HCT116 (cell line): ENCODE results near the gene IGFN1. TPM values are rescaled to one million over a fixed set of nuclear protein-coding genes. Genes with fewer than 3 reads are reported as not detected.

Experiments
- ATAC-seq: fragments of 200-7000 bp; cut with Tn5 transposase; 2 replicates; pipeline ENCODE4 v1.9.1; 2020; ENCODE audit warnings: mild to moderate bottlenecking, moderate library complexity
- BruUV-seq: library from RNA; stranded (reverse); fragments of 400-500 nt; replicated peaks from 2 replicates; lab custom pipeline; 2021; lab: Mats Ljungman, UMichigan
- CTCF ChIA-PET: fragments of 300-600 bp; sonication (Branson Sonifier 250); formaldehyde crosslinking; loops from one replicate; lab custom pipeline; 2021; ENCODE audit warnings: antibody characterized with exemption; lab: Charles Lee
- POLR2A ChIA-PET: fragments of 300-600, 350-600 bp; sonication (Branson Sonifier 250); formaldehyde crosslinking; loops from one replicate; lab custom pipeline; 2021; ENCODE audit warnings: antibody characterized with exemption; lab: Charles Lee
- RAD21 ChIA-PET, 2 experiments: fragments of 300-600 bp; sonication (Branson Sonifier 250); formaldehyde crosslinking; loops; one replicate each; lab custom pipeline; 2023; ENCODE audit warnings: low total read pairs in 2 of 2; ENCODE audit not compliant: uncharacterized antibody in 2 of 2, unreplicated experiment in 2 of 2, low non-redundant PET in 1 of 2; lab: Charles Lee
- DNase-seq: peaks from one replicate; pipeline ENCODE4 v3.0.0-alpha.2; 2010; ENCODE audit warnings: low read depth, low spot score
- H2AFZ ChIP-seq: fragments of 200-600 bp; shearing (Covaris generic), sonication (generic); 2 replicates; pipeline ENCODE4 v1.6.1; 2017; ENCODE audit warnings: low read depth, mixed run types, mixed read lengths, antibody characterized with exemption, low read length; ENCODE audit not compliant: poor library complexity, severe bottlenecking
- H3K27ac ChIP-seq: 2 replicates; pipeline ENCODE4 v1.5.1; 2012; ENCODE audit warnings: low read depth, low read length
- H3K27me3 ChIP-seq: fragments of 200-600 bp; sonication (generic); 2 replicates; pipeline ENCODE4 v1.6.1; 2016; ENCODE audit warnings: mixed run types, low read length, mixed read lengths; ENCODE audit not compliant: insufficient read depth
- H3K36me3 ChIP-seq, 2 experiments: fragments of 200-500 bp in 1 of 2; fragments of 200-600 bp in 1 of 2; sonication (Bioruptor generic) in 1 of 2; sonication (generic) in 1 of 2; 2 replicates each; pipeline versions ENCODE4 v1.5.1 to v1.6.1; 2014 to 2016; ENCODE audit warnings: low read length in 2 of 2, inconsistent platforms in 1 of 2, mixed read lengths in 1 of 2, mixed run types in 1 of 2; ENCODE audit not compliant: insufficient read depth in 2 of 2, control insufficient read depth in 1 of 2
- H3K4me1 ChIP-seq, 2 experiments: fragments of 200-600 bp in 1 of 2; sonication (generic) in 1 of 2; 2 replicates each; pipeline versions ENCODE4 v1.5.1 to v1.6.1; 2012 to 2017; ENCODE audit warnings: low read length in 2 of 2, inconsistent platforms in 1 of 2, mild to moderate bottlenecking in 1 of 2, mixed read lengths in 1 of 2, mixed run types in 1 of 2, moderate library complexity in 1 of 2; ENCODE audit not compliant: insufficient read depth in 2 of 2, control insufficient read depth in 1 of 2
- H3K4me2 ChIP-seq: fragments of 200-600 bp; sonication (generic); 2 replicates; pipeline ENCODE4 v1.6.1; 2017; ENCODE audit warnings: mixed run types, low read length, mixed read lengths
- H3K4me3 ChIP-seq, 2 experiments: fragments of 200-600 bp in 1 of 2; sonication (generic) in 1 of 2; replicated peaks in 1 of 2; 2 replicates each; pipeline ENCODE4 v1.5.1; 2011 to 2016; ENCODE audit warnings: low read length in 2 of 2, control low read depth in 1 of 2, low read depth in 1 of 2, mild to moderate bottlenecking in 1 of 2, mixed read lengths in 1 of 2, mixed run types in 1 of 2
- H3K79me2 ChIP-seq: fragments of 200-600 bp; sonication (generic); 2 replicates; pipeline ENCODE4 v1.6.1; 2017; ENCODE audit warnings: mild to moderate bottlenecking, mixed run types, low read length, moderate library complexity, mixed read lengths; ENCODE audit not compliant: insufficient read depth
- H3K9ac ChIP-seq: fragments of 200-600 bp; sonication (generic); 2 replicates; pipeline ENCODE4 v1.6.1; 2016; ENCODE audit warnings: low read length, mixed read lengths
- H3K9me2 ChIP-seq: fragments of 200-600 bp; sonication (generic), shearing (Covaris generic); 2 replicates; pipeline ENCODE4 v1.6.1; 2017; ENCODE audit warnings: mixed run types, mild to moderate bottlenecking, moderate library complexity; ENCODE audit not compliant: insufficient read depth
- H3K9me3 ChIP-seq, 2 experiments: fragments of 200-500 bp in 1 of 2; fragments of 200-600 bp in 1 of 2; sonication (Bioruptor generic) in 1 of 2; sonication (generic) in 1 of 2; 2 replicates each; pipeline ENCODE4 v1.6.1; 2014 to 2017; ENCODE audit warnings: low read length in 2 of 2, mixed read lengths in 2 of 2, inconsistent platforms in 1 of 2, low read depth in 1 of 2, mild to moderate bottlenecking in 1 of 2, mixed run types in 1 of 2, moderate library complexity in 1 of 2; ENCODE audit not compliant: control insufficient read depth in 1 of 2, insufficient read depth in 1 of 2
- H4K20me1 ChIP-seq: fragments of 200-600 bp; sonication (generic), shearing (Covaris generic); 2 replicates; pipeline ENCODE4 v1.6.1; 2017; ENCODE audit warnings: mixed run types, mild to moderate bottlenecking, moderate library complexity; ENCODE audit not compliant: insufficient read depth
- ATF3 ChIP-seq: IDR thresholded peaks from 2 replicates; pipeline ENCODE4 v1.6.1; 2012
- CTCF ChIP-seq, 3 experiments: fragments of 200-600 bp in 1 of 3; sonication (generic) in 1 of 3; IDR thresholded peaks in 2 of 3; conservative IDR thresholded peaks in 1 of 3; 2 replicates each; pipeline ENCODE4 v1.5.1; 2012 to 2017; ENCODE audit warnings: low read depth in 2 of 3, low read length in 2 of 3, antibody characterized with exemption in 1 of 3, borderline replicate concordance in 1 of 3, control low read depth in 1 of 3, mild to moderate bottlenecking in 1 of 3, mixed read lengths in 1 of 3, mixed run types in 1 of 3, moderate library complexity in 1 of 3; ENCODE audit not compliant: insufficient read depth in 1 of 3
- ELF1 ChIP-seq: IDR thresholded peaks from 2 replicates; pipeline ENCODE4 v1.6.1; 2012; ENCODE audit warnings: low read depth, borderline replicate concordance
- POLR2AphosphoS5 ChIP-seq: IDR thresholded peaks from 2 replicates; pipeline ENCODE4 v1.6.1; 2011; ENCODE audit warnings: mild to moderate bottlenecking, low read depth, low read length, moderate library complexity
- RAD21 ChIP-seq: IDR thresholded peaks from 2 replicates; pipeline ENCODE4 v1.6.1; 2012; ENCODE audit warnings: low read depth, mild to moderate bottlenecking
- REST ChIP-seq: IDR thresholded peaks from 2 replicates; pipeline ENCODE4 v1.6.1; 2012; ENCODE audit warnings: low read depth
- SP1 ChIP-seq: IDR thresholded peaks from 2 replicates; pipeline ENCODE4 v1.6.1; 2012; ENCODE audit warnings: low read depth
- ZBTB33 ChIP-seq: IDR thresholded peaks from 2 replicates; pipeline ENCODE4 v1.6.1; 2011; ENCODE audit warnings: mild to moderate bottlenecking, low read length, moderate library complexity; ENCODE audit not compliant: insufficient replicate concordance; ENCODE audit errors: extremely low read depth
- intact Hi-C: fragments of 100-400 bp; cut with micrococcal nuclease; formaldehyde crosslinking; loops from 2 replicates; pipeline ENCODE4 v1.10.0; 2022
- total RNA-seq: library from RNA; stranded (reverse); gene quantifications from one replicate; pipeline ENCODE4 v1.2.1, GENCODE V29; 2021; ENCODE audit not compliant: unreplicated experiment

The IGFN1 gene
- total RNA-seq, 1 experiment from 2014 or later = not detected

GRCh38 chr1:201184307-201185122 lies 6.1 kb upstream of the IGFN1 start:
- Histone ChIP-seq H3K9me3 (no peaks in the 10 kb centered on the region), H3K4me1 (peaks cover 4 to 10% of the 10 kb centered on the region in 2 experiments; a peak in 3 of 4 replicates), H3K9me2 (no peaks in the 10 kb centered on the region), H3K4me3 (no peak overlapping the region), H4K20me1 (no peaks in the 10 kb centered on the region)
- intact Hi-C loops = loop anchor here (1.0 kb wide), 1 partner anchor 35 kb away; no protein-coding TSS in a partner anchor
- DNase-seq = peak; percentile 54
- BruUV-seq = no TSS peak
- peak; percentile 100 for ATAC-seq
- TF ChIP-seq RAD21 (peak; percentile 76), ELF1 (no peak), POLR2AphosphoS5 (peak; percentile 27; the same call in 1 of the 2 replicates), CTCF (IDR thresholded peaks at IDR 0.05 in 2 of 3, conservative IDR thresholded peaks at IDR 0.05 in 1 of 3; ENCODE audit: borderline replicate concordance in 1 of 3, insufficient read depth in 1 of 3, low read depth in 2 of 3, low read length in 2 of 3) (peak; percentile 70 to 78 (median 74))
- TF ChIP-seq, all 23 proteins: peak for 3
- peak overlapping the region; percentile 38 for H3K4me2 ChIP-seq
- no peak overlapping the region for H3K9ac ChIP-seq
- no peaks in the 10 kb centered on the region for H3K36me3 ChIP-seq
- POLR2A ChIA-PET = no interaction called here
- RAD21 ChIA-PET = no interaction called here
- CTCF ChIA-PET = interaction anchor here (1.1 to 2.3 kb wide), 2 partner anchors 35 to 212 kb away, joined by 3 to 9 read pairs; no protein-coding TSS in a partner anchor
- no peaks in the 10 kb centered on the region for H3K79me2 ChIP-seq
- H2AFZ ChIP-seq = peak overlapping the region; percentile 95
- H3K27me3 ChIP-seq = peaks cover 10% of the 10 kb centered on the region; the same call in 1 of the 2 replicates
- H3K27ac ChIP-seq = no peak overlapping the region

GRCh38 chr1:201185123-201185453 lies 5.5 kb upstream of the IGFN1 start:
- ATAC-seq = peak; percentile 30
- no peak overlapping the region for H3K9ac ChIP-seq
- no peaks in the 10 kb centered on the region for H3K36me3 ChIP-seq
- H3K27me3 ChIP-seq = peaks cover 10% of the 10 kb centered on the region; the same call in 1 of the 2 replicates
- H3K9me2 ChIP-seq = no peaks in the 10 kb centered on the region
- peaks cover 4 to 10% of the 10 kb centered on the region in 2 experiments; a peak in 3 of 4 replicates for H3K4me1 ChIP-seq
- no TSS peak for BruUV-seq
- ChIA-PET POLR2A (no interaction called here), CTCF (interaction anchor here (2.3 kb wide), 1 partner anchor 36 kb away, joined by 9 read pairs; no protein-coding TSS in a partner anchor), RAD21 (no interaction called here)
- intact Hi-C loops = loop anchor here (1.0 kb wide), 1 partner anchor 36 kb away; no protein-coding TSS in a partner anchor
- H4K20me1 ChIP-seq = no peaks in the 10 kb centered on the region
- H3K4me3 ChIP-seq = no peak overlapping the region
- no peaks in the 10 kb centered on the region for H3K9me3 ChIP-seq
- H3K27ac ChIP-seq = no peak overlapping the region
- DNase-seq = no peak
- no peaks in the 10 kb centered on the region for H3K79me2 ChIP-seq
- H3K4me2 ChIP-seq = peak overlapping the region; percentile 38; the same call in 1 of the 2 replicates
- peak overlapping the region; percentile 52 for H2AFZ ChIP-seq
- TF ChIP-seq REST (no peak), POLR2AphosphoS5 (peak; percentile 2; the same call in 1 of the 2 replicates), RAD21 (no peak), ATF3 (no peak), ZBTB33 (no peak), SP1 (no peak)
